ENCODE data around the gene TPT1. TPM values are rescaled to one million over a fixed set of nuclear protein-coding genes. Genes with fewer than 3 reads are reported as not detected.

The TPT1 gene
- total and polyA plus RNA-seq, 2 donors (not counting 1 experiment from before 2014, with no cell fraction given): 2,507 to 4,871 TPM

GRCh38 chr13:45332036-45332830, 8.8 kb downstream of the TPT1 start:
- no peaks in the 10 kb centered on the region for H3K9me3 ChIP-seq (ENCODE audit: control extremely low read depth in 1 of 3, control insufficient read depth in 2 of 3, insufficient read depth in 1 of 3, low read length in 2 of 3)
- TF ChIP-seq, protein P1, sequence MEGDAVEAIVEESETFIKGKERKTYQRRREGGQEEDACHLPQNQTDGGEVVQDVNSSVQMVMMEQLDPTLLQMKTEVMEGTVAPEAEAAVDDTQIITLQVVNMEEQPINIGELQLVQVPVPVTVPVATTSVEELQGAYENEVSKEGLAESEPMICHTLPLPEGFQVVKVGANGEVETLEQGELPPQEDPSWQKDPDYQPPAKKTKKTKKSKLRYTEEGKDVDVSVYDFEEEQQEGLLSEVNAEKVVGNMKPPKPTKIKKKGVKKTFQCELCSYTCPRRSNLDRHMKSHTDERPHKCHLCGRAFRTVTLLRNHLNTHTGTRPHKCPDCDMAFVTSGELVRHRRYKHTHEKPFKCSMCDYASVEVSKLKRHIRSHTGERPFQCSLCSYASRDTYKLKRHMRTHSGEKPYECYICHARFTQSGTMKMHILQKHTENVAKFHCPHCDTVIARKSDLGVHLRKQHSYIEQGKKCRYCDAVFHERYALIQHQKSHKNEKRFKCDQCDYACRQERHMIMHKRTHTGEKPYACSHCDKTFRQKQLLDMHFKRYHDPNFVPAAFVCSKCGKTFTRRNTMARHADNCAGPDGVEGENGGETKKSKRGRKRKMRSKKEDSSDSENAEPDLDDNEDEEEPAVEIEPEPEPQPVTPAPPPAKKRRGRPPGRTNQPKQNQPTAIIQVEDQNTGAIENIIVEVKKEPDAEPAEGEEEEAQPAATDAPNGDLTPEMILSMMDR (IDR thresholded peaks at IDR 0.05): no peak
- TF ChIP-seq EZH2 (IDR thresholded peaks at IDR 0.05; ENCODE audit: borderline replicate concordance, insufficient read depth, low read depth, low read length, poor library complexity, severe bottlenecking): no peak
- peaks cover 23 to 28% of the 10 kb centered on the region in 2 donors for H3K4me1 ChIP-seq (ENCODE audit: control insufficient read depth in 2 of 2, insufficient read depth in 2 of 2, low read length in 2 of 2)
- H3K27me3 Mint-ChIP-seq: no peaks in the 10 kb centered on the region
- peaks cover 14% of the 10 kb centered on the region for H4K20me1 ChIP-seq (ENCODE audit: control insufficient read depth, insufficient read depth, low read length, poor library complexity, severe bottlenecking)
- no peak overlapping the region for H2AFZ ChIP-seq (ENCODE audit: insufficient read depth, low read depth, low read length, poor library complexity, severe bottlenecking)
- intact Hi-C loops (cut with micrococcal nuclease): no loop called here
- H3K4me3 ChIP-seq (ENCODE audit: control extremely low read depth in 1 of 5, extremely low read depth in 1 of 5, insufficient read depth in 1 of 5, low read depth in 2 of 5, low read length in 4 of 5): no peak overlapping the region
- peaks cover 60% of the 10 kb centered on the region for H3K4me1 Mint-ChIP-seq
- no peaks in the 10 kb centered on the region for H3K27me3 ChIP-seq (replicated peaks in 1 of 4; ENCODE audit: control extremely low read depth in 1 of 4, control insufficient read depth in 3 of 4, insufficient read depth in 4 of 4, low read length in 3 of 4)
- H3K79me2 ChIP-seq (ENCODE audit: control insufficient read depth, insufficient read depth, low read length): no peaks in the 10 kb centered on the region
- H3K36me3 ChIP-seq (replicated peaks in 1 of 2; ENCODE audit: control extremely low read depth in 1 of 2, control insufficient read depth in 1 of 2, extremely low read depth in 1 of 2, insufficient read depth in 2 of 2, low read length in 1 of 2): peaks cover 0 to 23% of the 10 kb centered on the region in 2 experiments
- ATAC-seq (ENCODE audit: low read depth) (no peak), DNase-seq (no peak)
- ChIA-PET POLR2A (interaction anchor here (0.7 kb wide), 1 partner anchor 918 kb away, joined by 6 read pairs; no protein-coding TSS in a partner anchor), CTCF (interaction anchor here (0.7 to 2.3 kb wide), 4 partner anchors 9 to 848 kb away, joined by 3 to 8 read pairs (median 3); no protein-coding TSS in a partner anchor)
- H3K9ac ChIP-seq (ENCODE audit: low read length): no peak overlapping the region
- H3K4me3 Mint-ChIP-seq: no peak overlapping the region
- WGBS (ENCODE audit: insufficient coverage): 100% methylated on average over 1 of the region's 2 CpGs
- H3K9me3 Mint-ChIP-seq (ENCODE audit: insufficient read depth): no peaks in the 10 kb centered on the region
- H3K27ac ChIP-seq (ENCODE audit: low read length in 2 of 2): no peak overlapping the region
- H3K27ac Mint-ChIP-seq: peak overlapping the region; percentile 37
- no peak overlapping the region for H3K4me2 ChIP-seq (replicated peaks; ENCODE audit: low read depth, low read length, poor library complexity, severe bottlenecking)

- POLR2A ChIA-PET: interaction anchor here (0.7 to 0.9 kb wide), 2 partner anchors 9 to 918 kb away, joined by 4 to 6 read pairs; no protein-coding TSS in a partner anchor
- Histone ChIP-seq H2AFZ (ENCODE audit: insufficient read depth, low read depth, low read length, poor library complexity, severe bottlenecking) (no peak overlapping the region), H4K20me1 (ENCODE audit: control insufficient read depth, insufficient read depth, low read length, poor library complexity, severe bottlenecking) (peaks cover 10% of the 10 kb centered on the region), H3K4me1 (ENCODE audit: control insufficient read depth in 2 of 2, insufficient read depth in 2 of 2, low read length in 2 of 2) (peaks cover 23 to 28% of the 10 kb centered on the region in 2 donors), H3K9ac (ENCODE audit: low read length) (no peak overlapping the region), H3K4me3 (ENCODE audit: control extremely low read depth in 1 of 5, extremely low read depth in 1 of 5, insufficient read depth in 1 of 5, low read depth in 2 of 5, low read length in 4 of 5) (no peak overlapping the region), H3K4me2 (replicated peaks; ENCODE audit: low read depth, low read length, poor library complexity, severe bottlenecking) (no peak overlapping the region), H3K79me2 (ENCODE audit: control insufficient read depth, insufficient read depth, low read length) (no peaks in the 10 kb centered on the region), H3K27ac (ENCODE audit: low read length in 2 of 2) (no peak overlapping the region), H3K9me3 (ENCODE audit: control extremely low read depth in 1 of 3, control insufficient read depth in 2 of 3, insufficient read depth in 1 of 3, low read length in 2 of 3) (no peaks in the 10 kb centered on the region), H3K27me3 (replicated peaks in 1 of 4; ENCODE audit: control extremely low read depth in 1 of 4, control insufficient read depth in 3 of 4, insufficient read depth in 4 of 4, low read length in 3 of 4) (no peaks in the 10 kb centered on the region), H3K36me3 (replicated peaks in 1 of 2; ENCODE audit: control extremely low read depth in 1 of 2, control insufficient read depth in 1 of 2, extremely low read depth in 1 of 2, insufficient read depth in 2 of 2, low read length in 1 of 2) (peaks cover 0 to 20% of the 10 kb centered on the region in 2 experiments)
- no peak for TF ChIP-seq EZH2 (IDR thresholded peaks at IDR 0.05; ENCODE audit: borderline replicate concordance, insufficient read depth, low read depth, low read length, poor library complexity, severe bottlenecking)
- TF ChIP-seq, protein P1 (IDR thresholded peaks at IDR 0.05): no peak
- peak overlapping the region; percentile 61 for H3K27ac Mint-ChIP-seq
- CTCF ChIA-PET: interaction anchor here (0.8 to 2.3 kb wide), 3 partner anchors 8 to 40 kb away, joined by 3 to 8 read pairs (median 3); no protein-coding TSS in a partner anchor
- WGBS (ENCODE audit: insufficient coverage): 90% methylated on average over 2 of the region's 3 CpGs
- intact Hi-C loops (cut with micrococcal nuclease): no loop called here
- no peaks in the 10 kb centered on the region for H3K9me3 Mint-ChIP-seq (ENCODE audit: insufficient read depth)
- no peak overlapping the region for H3K4me3 Mint-ChIP-seq
- peaks cover 57% of the 10 kb centered on the region for H3K4me1 Mint-ChIP-seq
- DNase-seq (no peak), ATAC-seq (ENCODE audit: low read depth) (no peak)
- no peaks in the 10 kb centered on the region for H3K27me3 Mint-ChIP-seq
Observed at GRCh38 chr13:45331692-45332035, 9.3 kb downstream of the TPT1 start.
